Esophagus muscularis mucosa (tissue), 4 donors: ENCODE data around the gene HERC4. TPM values are rescaled to one million over a fixed set of nuclear protein-coding genes. Genes with fewer than 3 reads are reported as not detected.
"Not testable (repeated sequence)": the region's sequence is repeated elsewhere in the genome, so short reads cannot be mapped to it uniquely, and the experiment has no call there.

Experiments used
- DNase-seq: peaks from one replicate; pipeline ENCODE4 v3.0.0-alpha.2; 2017; ENCODE audit errors: extremely low spot score
- H3K27ac ChIP-seq, 4 donors: fragments of 200-600 bp; sonication (generic); replicated peaks in 1 of 4; 1 replicate in 3 of 4; 2 replicates in 1 of 4; pipeline ENCODE4 v1.5.1; 2016 to 2019; ENCODE audit warnings: mild to moderate bottlenecking in 1 of 4
- H3K27me3 ChIP-seq, 4 donors: fragments of 200-600 bp; sonication (generic); one replicate each; pipeline versions ENCODE4 v1.5.1 to v1.6.0; 2016 to 2019
- H3K36me3 ChIP-seq, 4 donors: fragments of 200-600 bp; sonication (generic); one replicate each; pipeline ENCODE4 v1.5.1; 2016 to 2019
- H3K4me1 ChIP-seq, 4 donors: fragments of 200-600 bp; sonication (generic); one replicate each; pipeline ENCODE4 v1.5.1; 2016 to 2019
- H3K4me3 ChIP-seq, 4 donors: fragments of 200-600 bp; sonication (generic); 1 replicate in 2 of 4; 2 replicates in 2 of 4; pipeline ENCODE4 v1.5.1; 2016 to 2019; ENCODE audit warnings: mild to moderate bottlenecking in 4 of 4, moderate library complexity in 1 of 4
- H3K9me3 ChIP-seq, 4 donors: fragments of 200-600 bp; sonication (generic); 1 replicate in 3 of 4; 2 replicates in 1 of 4; pipeline ENCODE4 v1.5.1; 2016 to 2019
- EP300 ChIP-seq: sonication (generic); formaldehyde crosslinking; IDR thresholded peaks from one replicate; pipeline ENCODE4 v1.6.1; 2017; ENCODE audit warnings: antibody characterized with exemption
- POLR2A ChIP-seq: fragments of 450-650 bp; IDR thresholded peaks from one replicate; pipeline ENCODE4 v1.6.1; 2017; ENCODE audit warnings: antibody characterized with exemption, moderate library complexity, mild to moderate bottlenecking, low read depth
- POLR2AphosphoS5 ChIP-seq, 2 donors: sonication (generic); formaldehyde crosslinking; IDR thresholded peaks; one replicate each; pipeline ENCODE4 v1.6.1; 2017; ENCODE audit warnings: antibody characterized with exemption in 2 of 2
- WGBS: methylation state at CpG from one replicate; pipeline ENCODE4 v1.1.5; 2018; 5-methylcytosine and 5-hydroxymethylcytosine counted together
- intact Hi-C: fragments of 100-400 bp; cut with DNase I; formaldehyde crosslinking; loops from one replicate; pipeline ENCODE4 v1.15.1; 2023
- total RNA-seq, 4 donors: library from RNA; depleted of rRNA; stranded (reverse); fragments of >200 nt; gene quantifications; one replicate each; pipeline versions ENCODE4 v1.1.0 to v1.2.1, GENCODE V29; 2016
- TF ChIP-seq, protein P1 (sequence below), 3 experiments: fragments of 200-600 bp in 2 of 3; fragments of 450-650 bp in 1 of 3; sonication (generic) in 2 of 3; IDR thresholded peaks; one replicate each; pipeline ENCODE4 v1.5.1; 2017 to 2019; ENCODE audit warnings: antibody characterized with exemption in 3 of 3, mild to moderate bottlenecking in 2 of 3, moderate library complexity in 1 of 3

Gene HERC4
- total RNA-seq, 4 donors from 2014 or later, result 24.9 to 42.4 (median 30.1) TPM

- WGBS, result 91% methylated on average over 3 of the region's 3 CpGs
- intact Hi-C loops, result no loop called here
- no peak overlapping the region for H3K4me3 ChIP-seq
- DNase-seq, result no peak
- no peak for TF ChIP-seq POLR2A
- no peak for TF ChIP-seq EP300
- TF ChIP-seq, protein P1, sequence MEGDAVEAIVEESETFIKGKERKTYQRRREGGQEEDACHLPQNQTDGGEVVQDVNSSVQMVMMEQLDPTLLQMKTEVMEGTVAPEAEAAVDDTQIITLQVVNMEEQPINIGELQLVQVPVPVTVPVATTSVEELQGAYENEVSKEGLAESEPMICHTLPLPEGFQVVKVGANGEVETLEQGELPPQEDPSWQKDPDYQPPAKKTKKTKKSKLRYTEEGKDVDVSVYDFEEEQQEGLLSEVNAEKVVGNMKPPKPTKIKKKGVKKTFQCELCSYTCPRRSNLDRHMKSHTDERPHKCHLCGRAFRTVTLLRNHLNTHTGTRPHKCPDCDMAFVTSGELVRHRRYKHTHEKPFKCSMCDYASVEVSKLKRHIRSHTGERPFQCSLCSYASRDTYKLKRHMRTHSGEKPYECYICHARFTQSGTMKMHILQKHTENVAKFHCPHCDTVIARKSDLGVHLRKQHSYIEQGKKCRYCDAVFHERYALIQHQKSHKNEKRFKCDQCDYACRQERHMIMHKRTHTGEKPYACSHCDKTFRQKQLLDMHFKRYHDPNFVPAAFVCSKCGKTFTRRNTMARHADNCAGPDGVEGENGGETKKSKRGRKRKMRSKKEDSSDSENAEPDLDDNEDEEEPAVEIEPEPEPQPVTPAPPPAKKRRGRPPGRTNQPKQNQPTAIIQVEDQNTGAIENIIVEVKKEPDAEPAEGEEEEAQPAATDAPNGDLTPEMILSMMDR (IDR thresholded peaks at IDR 0.05), result no peak
- TF ChIP-seq POLR2AphosphoS5 (IDR thresholded peaks at IDR 0.05), result no peak
- no peaks in the 10 kb centered on the region for H3K9me3 ChIP-seq
- no peaks in the 10 kb centered on the region for H3K27me3 ChIP-seq
- H3K36me3 ChIP-seq, result peaks cover 9 to 56% (median 34%) of the 10 kb centered on the region in 4 donors
- H3K27ac ChIP-seq, result no peak overlapping the region
- H3K4me1 ChIP-seq, result no peaks in the 10 kb centered on the region
Observed at GRCh38 chr10:68007356-68007755, 67.7 kb downstream of the HERC4 start.

- Histone ChIP-seq H3K4me3 (no peak overlapping the region), H3K9me3 (no peaks in the 10 kb centered on the region), H3K4me1 (no peaks in the 10 kb centered on the region), H3K27ac (no peak overlapping the region), H3K36me3 (peaks cover 0 to 58% (median 25%) of the 10 kb centered on the region in 4 donors), H3K27me3 (no peaks in the 10 kb centered on the region)
- 94% methylated on average over 1 of the region's 1 CpG for WGBS
- TF ChIP-seq POLR2AphosphoS5 (IDR thresholded peaks at IDR 0.05) (no peak), EP300 (no peak), POLR2A (no peak)
- TF ChIP-seq, protein P1 (IDR thresholded peaks at IDR 0.05), result no peak
- intact Hi-C loops, result no loop called here
- DNase-seq, result no peak
Observed at GRCh38 chr10:68001539-68001938, 73.5 kb downstream of the HERC4 start.

GRCh38 chr10:68001000-68001399 lies 74.1 kb downstream of the HERC4 start:
- Histone ChIP-seq H3K36me3 (peaks cover 0 to 61% (median 27%) of the 10 kb centered on the region in 4 donors), H3K4me3 (no peak overlapping the region), H3K4me1 (no peaks in the 10 kb centered on the region), H3K9me3 (no peaks in the 10 kb centered on the region), H3K27me3 (no peaks in the 10 kb centered on the region), H3K27ac (no peak overlapping the region)
- WGBS, result 96% methylated on average over 4 of the region's 4 CpGs
- DNase-seq, result no peak
- intact Hi-C loops, result no loop called here
- TF ChIP-seq EP300, result no peak
- TF ChIP-seq, protein P1 (IDR thresholded peaks at IDR 0.05), result no peak
- TF ChIP-seq POLR2AphosphoS5 (IDR thresholded peaks at IDR 0.05), result no peak

DNA sequence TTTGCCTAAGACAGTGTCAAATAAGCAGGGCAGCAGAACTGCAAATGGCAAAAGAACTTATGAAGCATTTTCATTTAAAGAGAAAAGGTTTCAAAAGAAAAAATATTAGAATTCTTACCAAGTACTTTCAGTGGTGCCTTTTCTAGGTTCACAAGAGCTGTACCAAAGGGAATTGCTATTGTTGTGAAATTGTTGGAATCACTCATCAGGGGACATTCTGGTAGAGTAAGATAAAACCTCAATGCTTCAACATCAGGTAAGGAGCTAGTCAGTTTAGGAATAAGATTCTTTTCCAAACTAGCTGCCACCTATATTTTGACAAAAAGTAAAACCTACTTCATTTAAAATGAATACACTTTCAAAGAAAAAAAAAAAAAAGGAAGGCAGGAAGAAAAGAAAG lies 85.0 kb downstream of the HERC4 start:
- intact Hi-C loops, result no loop called here
- TF ChIP-seq POLR2AphosphoS5 (IDR thresholded peaks at IDR 0.05) (no peak), EP300 (no peak), POLR2A (no peak)
- TF ChIP-seq, protein P1 (IDR thresholded peaks at IDR 0.05), result no peak
- Histone ChIP-seq H3K4me1 (no peaks in the 10 kb centered on the region), H3K27ac (no peak overlapping the region), H3K36me3 (peaks cover 7 to 76% (median 44%) of the 10 kb centered on the region in 4 donors), H3K27me3 (no peaks in the 10 kb centered on the region), H3K4me3 (no peak overlapping the region), H3K9me3 (no peaks in the 10 kb centered on the region)
- no peak for DNase-seq

GRCh38 chr10:67988606-67989005 lies 86.5 kb downstream of the HERC4 start:
- TF ChIP-seq, protein P1 (IDR thresholded peaks at IDR 0.05), result no peak
- TF ChIP-seq POLR2AphosphoS5 (IDR thresholded peaks at IDR 0.05) (no peak), EP300 (no peak), POLR2A (no peak)
- intact Hi-C loops, result no loop called here
- no peak for DNase-seq
- no peak overlapping the region for H3K27ac ChIP-seq
- no peak overlapping the region for H3K4me3 ChIP-seq
- WGBS, result 95% methylated on average over 1 of the region's 1 CpG
- H3K36me3 ChIP-seq, result peaks cover 7 to 81% (median 52%) of the 10 kb centered on the region in 4 donors
- H3K9me3 ChIP-seq, result no peaks in the 10 kb centered on the region
- no peaks in the 10 kb centered on the region for H3K27me3 ChIP-seq
- H3K4me1 ChIP-seq, result no peaks in the 10 kb centered on the region

GRCh38 chr10:67982603-67983002 lies 92.5 kb downstream of the HERC4 start:
- intact Hi-C loops, H3K4me1 ChIP-seq, H3K4me3 ChIP-seq, H3K27me3 ChIP-seq, DNase-seq, H3K9me3 ChIP-seq, H3K27ac ChIP-seq: not testable (repeated sequence)
- H3K36me3 ChIP-seq, result peaks cover 14 to 73% (median 57%) of the 10 kb centered on the region in 4 donors
- WGBS, result 94% methylated on average over 8 of the region's 8 CpGs
